Endothelial cell of umbilical vein (primary cell): Measurements from ENCODE around the gene SVIL. TPM values are rescaled to one million over a fixed set of nuclear protein-coding genes. Genes with fewer than 3 reads are reported as not detected.

Source experiments
- BruUV-seq: library from RNA; stranded (reverse); fragments of 400-500 nt; replicated peaks from 2 replicates; lab custom pipeline; 2021; lab: Mats Ljungman, UMichigan
- CTCF ChIA-PET: fragments of 300-600, 350-600 bp; sonication (Branson Sonifier 250); formaldehyde crosslinking; loops from one replicate; lab custom pipeline; 2021; ENCODE audit warnings: antibody characterized with exemption, inconsistent platforms; lab: Charles Lee
- POLR2A ChIA-PET: fragments of 300-600, 350-600 bp; sonication (Branson Sonifier 250); formaldehyde crosslinking; loops from one replicate; lab custom pipeline; 2021; ENCODE audit warnings: antibody characterized with exemption, inconsistent platforms; lab: Charles Lee
- DNase-seq: peaks from one replicate; pipeline ENCODE4 v3.0.0-alpha.2; 2011; ENCODE audit warnings: low read depth, low spot score
- FAIRE-seq: peaks from 2 replicates; lab custom pipeline; 2011; peaks lifted over from hg19 to GRCh38; lab: Jason Lieb, UNC
- H2AFZ ChIP-seq: 2 replicates; pipeline ENCODE4 v1.6.0; 2012; ENCODE audit warnings: low read depth, low read length, control low read depth, inconsistent platforms
- H3K27ac ChIP-seq: 2 replicates; pipeline ENCODE4 v1.5.1; 2011; ENCODE audit warnings: low read depth, mild to moderate bottlenecking, control low read depth, low read length, moderate library complexity; ENCODE audit not compliant: insufficient read depth
- H3K27me3 ChIP-seq, 2 experiments: 2 replicates each; pipeline versions ENCODE4 v1.6.0 to v1.6.1; 2011; ENCODE audit warnings: low read length in 2 of 2, mixed read lengths in 1 of 2; ENCODE audit not compliant: control insufficient read depth in 2 of 2, insufficient read depth in 2 of 2
- H3K36me3 ChIP-seq, 2 experiments: 2 replicates in 1 of 2; 3 replicates in 1 of 2; pipeline ENCODE4 v1.5.1; 2011; ENCODE audit warnings: low read length in 2 of 2, mild to moderate bottlenecking in 1 of 2, moderate library complexity in 1 of 2; ENCODE audit not compliant: control insufficient read depth in 2 of 2, insufficient read depth in 2 of 2; ENCODE audit errors: extremely low read depth in 1 of 2
- H3K4me1 ChIP-seq: 3 replicates; pipeline ENCODE4 v1.5.1; 2011; ENCODE audit warnings: mild to moderate bottlenecking, low read length; ENCODE audit not compliant: control insufficient read depth, insufficient read depth; ENCODE audit errors: extremely low read depth
- H3K4me2 ChIP-seq: 2 replicates; pipeline ENCODE4 v1.6.1; 2011; ENCODE audit warnings: low read length, control low read depth, mixed read lengths; ENCODE audit not compliant: insufficient read depth
- H3K4me3 ChIP-seq, 3 experiments: fragments of 200-600 bp in 1 of 3; sonication (generic), shearing (Covaris generic) in 1 of 3; replicated peaks in 1 of 3; 2 replicates each; pipeline ENCODE4 v1.5.1; 2011 to 2016; ENCODE audit warnings: control low read depth in 3 of 3, low read length in 3 of 3, mild to moderate bottlenecking in 2 of 3, inconsistent platforms in 1 of 3, low read depth in 1 of 3, moderate library complexity in 1 of 3; ENCODE audit not compliant: insufficient read depth in 1 of 3
- H3K79me2 ChIP-seq: 2 replicates; pipeline ENCODE4 v1.6.0; 2012; ENCODE audit warnings: low read length, inconsistent platforms; ENCODE audit not compliant: control insufficient read depth, insufficient read depth
- H3K9ac ChIP-seq: replicated peaks from 2 replicates; pipeline ENCODE3; 2011; ENCODE audit warnings: low read length, control low read depth; ENCODE audit not compliant: insufficient read depth; ENCODE audit errors: extremely low read depth
- H3K9me1 ChIP-seq: replicated peaks from 3 replicates; pipeline ENCODE4 v1.6.0; 2011; ENCODE audit warnings: mild to moderate bottlenecking, low read length; ENCODE audit not compliant: control insufficient read depth, insufficient read depth; ENCODE audit errors: extremely low read depth
- H3K9me3 ChIP-seq: replicated peaks from 2 replicates; pipeline ENCODE4 v1.5.1; 2012; ENCODE audit warnings: low read length, inconsistent platforms; ENCODE audit not compliant: control insufficient read depth, insufficient read depth
- H4K20me1 ChIP-seq: replicated peaks from 2 replicates; pipeline ENCODE3; 2011; ENCODE audit warnings: mild to moderate bottlenecking, low read length; ENCODE audit not compliant: control insufficient read depth, insufficient read depth; ENCODE audit errors: extremely low read depth
- CTCF ChIP-seq, 2 donors: IDR thresholded peaks; 1 replicate in 1 of 2; 2 replicates in 1 of 2; pipeline ENCODE4 v1.5.1; 2011; ENCODE audit warnings: low read length in 2 of 2, mild to moderate bottlenecking in 2 of 2, moderate library complexity in 2 of 2, control low read depth in 1 of 2, inconsistent platforms in 1 of 2, low read depth in 1 of 2; ENCODE audit not compliant: insufficient read depth in 1 of 2; ENCODE audit errors: extremely low read depth in 1 of 2
- EZH2 ChIP-seq: IDR thresholded peaks from 2 replicates; pipeline ENCODE4 v1.6.1; 2012; ENCODE audit warnings: borderline replicate concordance, low read depth, mild to moderate bottlenecking, moderate library complexity, low read length, inconsistent platforms; ENCODE audit not compliant: severe bottlenecking
- FOS ChIP-seq: IDR thresholded peaks from 2 replicates; pipeline ENCODE4 v1.6.1; 2011; ENCODE audit warnings: mild to moderate bottlenecking, low read length, moderate library complexity, borderline replicate concordance; ENCODE audit not compliant: insufficient read depth
- GATA2 ChIP-seq: IDR thresholded peaks from 2 replicates; pipeline ENCODE4 v1.7.0; 2011; ENCODE audit warnings: low read depth, mild to moderate bottlenecking, moderate library complexity, mixed read lengths, low read length; ENCODE audit not compliant: insufficient read length, insufficient read depth
- JUN ChIP-seq: IDR thresholded peaks from 2 replicates; pipeline ENCODE4 v1.6.1; 2011; ENCODE audit warnings: borderline replicate concordance, low read depth; ENCODE audit not compliant: insufficient read length, insufficient read depth
- MYC ChIP-seq: IDR thresholded peaks from one replicate; pipeline ENCODE4 v1.6.1; 2011; ENCODE audit warnings: mild to moderate bottlenecking, low read depth, low read length
- POLR2A ChIP-seq: IDR thresholded peaks from 2 replicates; pipeline ENCODE4 v1.6.1; 2012; ENCODE audit warnings: low read depth, mild to moderate bottlenecking, control low read depth, low read length
- POLR2AphosphoS5 ChIP-seq: IDR thresholded peaks from 2 replicates; pipeline ENCODE4 v1.6.1; 2012; ENCODE audit warnings: low read depth, mild to moderate bottlenecking, control low read depth, low read length, moderate library complexity; ENCODE audit not compliant: insufficient read depth
- dilution Hi-C: fragments of 300-500 bp; cut with MboI; formaldehyde crosslinking; loops from one replicate; pipeline ENCODE4 v1.15.0; 2019; ENCODE audit warnings: low sequenced_read_pairs; ENCODE audit not compliant: extremely low pct_ligation_motif_present
- intact Hi-C: fragments of 100-400 bp; cut with micrococcal nuclease; formaldehyde crosslinking; loops from one replicate; pipeline ENCODE4 v1.10.0; 2022
- polyA plus RNA-seq, 4 experiments: library from polyadenylated mRNA; depleted of rRNA in 3 of 4; stranded (reverse) in 3 of 4; unstranded in 1 of 4; fragments of >200 nt; gene quantifications; 2 replicates each; pipeline versions ENCODE4 v1.2.1 to v1.2.3, GENCODE V29; 2011 to 2012; ENCODE audit warnings: missing spikeins in 1 of 4
- total RNA-seq: library from RNA; stranded (reverse); gene quantifications from 2 replicates; pipeline ENCODE4 v1.2.3, GENCODE V29; 2021

The SVIL gene
- total and polyA plus RNA-seq, 2 donors (not counting 3 experiments of a cell fraction or from before 2014, with no cell fraction given) = 22.6 to 70.7 TPM

- Histone ChIP-seq H3K4me3 (no peak overlapping the region), H3K9me1 (no peaks in the 10 kb centered on the region), H3K9ac (peak overlapping the region; percentile 40), H3K9me3 (no peaks in the 10 kb centered on the region), H3K4me1 (peaks cover 31% of the 10 kb centered on the region), H4K20me1 (no peaks in the 10 kb centered on the region), H3K79me2 (peaks cover 2% of the 10 kb centered on the region), H3K36me3 (no peaks in the 10 kb centered on the region), H3K27ac (peak overlapping the region; percentile 58), H3K27me3 (no peaks in the 10 kb centered on the region), H2AFZ (no peak overlapping the region), H3K4me2 (peak overlapping the region; percentile 65)
- BruUV-seq = no TSS peak
- intact Hi-C loops (loop anchor here (1.0 to 2.0 kb wide), 3 partner anchors 9 to 66 kb away; no protein-coding TSS in a partner anchor), dilution Hi-C loops (no loop called here)
- peak; percentile 29 for TF ChIP-seq FOS
- no peak for TF ChIP-seq CTCF (IDR thresholded peaks at IDR 0.05; ENCODE audit: extremely low read depth in 1 of 2, insufficient read depth in 1 of 2, low read depth in 1 of 2, low read length in 2 of 2)
- POLR2A ChIA-PET = no interaction called here
- FAIRE-seq (peak; percentile 74), DNase-seq (peak; percentile 55)
- CTCF ChIA-PET = interaction anchor here (1.1 to 1.6 kb wide), 3 partner anchors 24 to 77 kb away, joined by 3 to 4 read pairs (median 3); no protein-coding TSS in a partner anchor
Observed at GRCh38 chr10:29668628-29669027, 33.9 kb upstream of the SVIL start.

GRCh38 chr10:29667191-29667590 lies 32.4 kb upstream of the SVIL start:
- CTCF ChIA-PET = no interaction called here
- no peaks in the 10 kb centered on the region for H3K9me3 ChIP-seq
- H3K4me3 ChIP-seq = no peak overlapping the region
- FAIRE-seq (no peak), DNase-seq (no peak)
- no TSS peak for BruUV-seq
- H3K36me3 ChIP-seq = no peaks in the 10 kb centered on the region
- H3K9me1 ChIP-seq = no peaks in the 10 kb centered on the region
- no peak overlapping the region for H2AFZ ChIP-seq
- dilution Hi-C loops (no loop called here), intact Hi-C loops (no loop called here)
- TF ChIP-seq GATA2 (no peak), POLR2AphosphoS5 (no peak), MYC (no peak), JUN (no peak), CTCF (IDR thresholded peaks at IDR 0.05; ENCODE audit: extremely low read depth in 1 of 2, insufficient read depth in 1 of 2, low read depth in 1 of 2, low read length in 2 of 2) (no peak), EZH2 (no peak), POLR2A (no peak)
- H3K27ac ChIP-seq = no peak overlapping the region
- POLR2A ChIA-PET = no interaction called here
- no peaks in the 10 kb centered on the region for H3K27me3 ChIP-seq
- peaks cover 27% of the 10 kb centered on the region for H3K4me1 ChIP-seq
- H3K79me2 ChIP-seq = peaks cover 2% of the 10 kb centered on the region
- H3K9ac ChIP-seq = no peak overlapping the region
- H4K20me1 ChIP-seq = no peaks in the 10 kb centered on the region
- H3K4me2 ChIP-seq = no peak overlapping the region
